GM19467 (cell line): Measurements from ENCODE around the gene TMEM9.

Experiments used
- ATAC-seq: cut with Tn5 transposase; IDR thresholded peaks from one replicate; pipeline ENCODE4 v1.9.1; 2021; ENCODE audit warnings: mild to moderate bottlenecking, moderate library complexity; ENCODE audit not compliant: unreplicated experiment

TMEM9 gene

GRCh38 chr1:201110138-201110537 lies 44.1 kb downstream of the TMEM9 start:
- ATAC-seq: no peak

- ATAC-seq: no peak
These were observed 44.6 kb downstream of the TMEM9 start for GRCh38 chr1:201109651-201110050.

GRCh38 chr1:201108614-201109013 lies 45.7 kb downstream of the TMEM9 start:
- ATAC-seq: no peak

GRCh38 chr1:201105688-201106087 lies 48.6 kb downstream of the TMEM9 start:
- no peak for ATAC-seq

GRCh38 chr1:201104141-201104540 lies 50.1 kb downstream of the TMEM9 start:
- ATAC-seq: no peak

- no peak for ATAC-seq
These were observed 50.6 kb downstream of the TMEM9 start for GRCh38 chr1:201103666-201104065.

GRCh38 chr1:201100169-201100930 lies 53.9 kb downstream of the TMEM9 start:
- no peak for ATAC-seq

GRCh38 chr1:201098992-201099677 lies 55.1 kb downstream of the TMEM9 start:
- no peak for ATAC-seq

- no peak for ATAC-seq
These were observed 57.1 kb downstream of the TMEM9 start for GRCh38 chr1:201096977-201097856.

- ATAC-seq: no peak
These were observed 58.2 kb downstream of the TMEM9 start for GRCh38 chr1:201096041-201096461.

GRCh38 chr1:201095581-201095980 lies 58.7 kb downstream of the TMEM9 start:
- ATAC-seq: no peak

- no peak for ATAC-seq
These were observed 59.4 kb downstream of the TMEM9 start for GRCh38 chr1:201094832-201095231.

- no peak for ATAC-seq
These were observed 60.3 kb downstream of the TMEM9 start for GRCh38 chr1:201093962-201094361.

GRCh38 chr1:201093561-201093960 lies 60.7 kb downstream of the TMEM9 start:
- no peak for ATAC-seq

- ATAC-seq: no peak
These were observed 61.5 kb downstream of the TMEM9 start for GRCh38 chr1:201092738-201093137.

- no peak for ATAC-seq
These were observed 63.0 kb downstream of the TMEM9 start for GRCh38 chr1:201091256-201091655.

- ATAC-seq: no peak
These were observed 63.7 kb downstream of the TMEM9 start for GRCh38 chr1:201090541-201090940.

GRCh38 chr1:201089596-201089995 lies 64.7 kb downstream of the TMEM9 start:
- no peak for ATAC-seq

- no peak for ATAC-seq
These were observed 65.3 kb downstream of the TMEM9 start for GRCh38 chr1:201088901-201089525.

GRCh38 chr1:201088395-201088794 lies 65.9 kb downstream of the TMEM9 start:
- no peak for ATAC-seq
